Caco-2 (cell line): ENCODE measurements around the gene KIF20B. TPM values are rescaled to one million over a fixed set of nuclear protein-coding genes. Genes with fewer than 3 reads are reported as not detected.

Experiments
- BruUV-seq: library from RNA; stranded (reverse); fragments of 400-500 nt; replicated peaks from 2 replicates; lab custom pipeline; 2021; lab: Mats Ljungman, UMichigan
- CTCF ChIA-PET: fragments of 300-600 bp; sonication (Branson Sonifier 250); formaldehyde crosslinking; loops from one replicate; lab custom pipeline; 2022; ENCODE audit warnings: antibody characterized with exemption; lab: Charles Lee
- POLR2A ChIA-PET: fragments of 300-600 bp; sonication (Branson Sonifier 250); formaldehyde crosslinking; loops from one replicate; lab custom pipeline; 2022; ENCODE audit warnings: antibody characterized with exemption; lab: Charles Lee
- DNase-seq, 2 experiments: peaks; one replicate each; pipeline versions ENCODE4 v3.0.0 to v3.0.0-alpha.2; 2020 to 2022
- H3K27me3 ChIP-seq: replicated peaks from 2 replicates; pipeline ENCODE4 v1.6.0; 2011; ENCODE audit warnings: low read length; ENCODE audit not compliant: control insufficient read depth, insufficient read depth
- H3K36me3 ChIP-seq: 2 replicates; pipeline ENCODE4 v1.5.1; 2011; ENCODE audit warnings: low read length; ENCODE audit not compliant: control insufficient read depth, insufficient read depth
- H3K4me1 ChIP-seq: fragments of 250-450 bp; sonication (Bioruptor Pico); 2 replicates; pipeline ENCODE4 v1.5.1; 2020; ENCODE audit warnings: mild to moderate bottlenecking
- H3K4me3 ChIP-seq: 2 replicates; pipeline ENCODE4 v1.5.1; 2011; ENCODE audit warnings: low read depth, mild to moderate bottlenecking, control low read depth, low read length
- H3K9me3 ChIP-seq: fragments of 250-450 bp; sonication (Bioruptor Pico); 2 replicates; pipeline ENCODE4 v1.5.1; 2020; ENCODE audit warnings: mild to moderate bottlenecking, moderate library complexity
- H3K27ac Mint-ChIP-seq: one replicate; pipeline ENCODE4 v1.8.0; 2022; ENCODE audit warnings: mixed read lengths; ENCODE audit not compliant: unreplicated experiment
- H3K27me3 Mint-ChIP-seq: one replicate; pipeline ENCODE4 v1.8.0; 2022; ENCODE audit warnings: mixed read lengths; ENCODE audit not compliant: insufficient read depth, unreplicated experiment
- H3K36me3 Mint-ChIP-seq: one replicate; pipeline ENCODE4 v1.8.0; 2022; ENCODE audit warnings: mild to moderate bottlenecking, mixed read lengths; ENCODE audit not compliant: insufficient read depth, unreplicated experiment
- H3K4me1 Mint-ChIP-seq: one replicate; pipeline ENCODE4 v1.8.0; 2022; ENCODE audit warnings: low read depth, mixed read lengths; ENCODE audit not compliant: unreplicated experiment
- H3K4me3 Mint-ChIP-seq: one replicate; pipeline ENCODE4 v1.8.0; 2022; ENCODE audit warnings: mild to moderate bottlenecking, moderate library complexity, mixed read lengths; ENCODE audit not compliant: unreplicated experiment
- H3K9me3 Mint-ChIP-seq: one replicate; pipeline ENCODE4 v1.8.0; 2022; ENCODE audit warnings: mixed read lengths; ENCODE audit not compliant: unreplicated experiment
- CTCF ChIP-seq, 2 experiments: fragments of 200-600 bp in 1 of 2; IDR thresholded peaks; 1 replicate in 1 of 2; 2 replicates in 1 of 2; pipeline versions ENCODE4 v1.5.1 to v1.8.0; 2011 to 2022; ENCODE audit warnings: antibody characterized with exemption in 1 of 2, control low read depth in 1 of 2, inconsistent platforms in 1 of 2, low read depth in 1 of 2, low read length in 1 of 2, mild to moderate bottlenecking in 1 of 2, moderate library complexity in 1 of 2; ENCODE audit not compliant: insufficient read depth in 1 of 2, severe bottlenecking in 1 of 2, unreplicated experiment in 1 of 2
- intact Hi-C: fragments of 100-400 bp; cut with micrococcal nuclease; formaldehyde crosslinking; loops from one replicate; pipeline ENCODE4 v1.10.0; 2022; ENCODE audit not compliant: unreplicated experiment
- total RNA-seq: library from RNA; stranded (reverse); gene quantifications from 2 replicates; pipeline ENCODE4 v1.2.3, GENCODE V29; 2022

Gene KIF20B
- total RNA-seq, 1 experiment from 2014 or later: 43.9 TPM

- H3K4me3 ChIP-seq: no peak overlapping the region
- H3K36me3 ChIP-seq: no peaks in the 10 kb centered on the region
- BruUV-seq: no TSS peak
- peaks cover 1% of the 10 kb centered on the region for H3K4me1 ChIP-seq
- Mint-ChIP-seq H3K4me3 (no peak overlapping the region), H3K36me3 (no peaks in the 10 kb centered on the region), H3K9me3 (no peaks in the 10 kb centered on the region), H3K27me3 (peaks cover 3% of the 10 kb centered on the region), H3K4me1 (peaks cover 2% of the 10 kb centered on the region), H3K27ac (no peak overlapping the region)
- no peak for TF ChIP-seq CTCF (IDR thresholded peaks at IDR 0.05; ENCODE audit: insufficient read depth in 1 of 2, low read depth in 1 of 2, low read length in 1 of 2, severe bottlenecking in 1 of 2, unreplicated experiment in 1 of 2)
- H3K9me3 ChIP-seq: no peaks in the 10 kb centered on the region
- intact Hi-C loops: no loop called here
- CTCF ChIA-PET: no interaction called here
- POLR2A ChIA-PET: no interaction called here
- no peaks in the 10 kb centered on the region for H3K27me3 ChIP-seq
- DNase-seq: no peak
These were observed 11.4 kb upstream of the KIF20B start for GRCh38 chr10:89690027-89690426.

GRCh38 chr10:89692416-89692815 lies 9.0 kb upstream of the KIF20B start:
- DNase-seq: no peak
- Histone ChIP-seq H3K27me3 (no peaks in the 10 kb centered on the region), H3K4me3 (no peak overlapping the region), H3K4me1 (peaks cover 13% of the 10 kb centered on the region), H3K36me3 (no peaks in the 10 kb centered on the region), H3K9me3 (no peaks in the 10 kb centered on the region)
- no peaks in the 10 kb centered on the region for H3K9me3 Mint-ChIP-seq
- ChIA-PET POLR2A (no interaction called here), CTCF (no interaction called here)
- BruUV-seq: no TSS peak
- TF ChIP-seq CTCF (IDR thresholded peaks at IDR 0.05; ENCODE audit: insufficient read depth in 1 of 2, low read depth in 1 of 2, low read length in 1 of 2, severe bottlenecking in 1 of 2, unreplicated experiment in 1 of 2): no peak
- H3K27ac Mint-ChIP-seq: no peak overlapping the region
- H3K4me1 Mint-ChIP-seq: peaks cover 12% of the 10 kb centered on the region
- no peaks in the 10 kb centered on the region for H3K27me3 Mint-ChIP-seq
- intact Hi-C loops: no loop called here
- H3K4me3 Mint-ChIP-seq: no peak overlapping the region
- H3K36me3 Mint-ChIP-seq: no peaks in the 10 kb centered on the region

GRCh38 chr10:89693176-89693575 lies 8.2 kb upstream of the KIF20B start:
- no TSS peak for BruUV-seq
- intact Hi-C loops: no loop called here
- no peaks in the 10 kb centered on the region for H3K27me3 ChIP-seq
- H3K36me3 ChIP-seq: no peaks in the 10 kb centered on the region
- Mint-ChIP-seq H3K36me3 (no peaks in the 10 kb centered on the region), H3K4me1 (peaks cover 20% of the 10 kb centered on the region), H3K9me3 (no peaks in the 10 kb centered on the region), H3K27ac (no peak overlapping the region), H3K4me3 (no peak overlapping the region), H3K27me3 (no peaks in the 10 kb centered on the region)
- ChIA-PET CTCF (no interaction called here), POLR2A (interaction anchor here (1.5 kb wide), 1 partner anchor 49 kb away, joined by 6 read pairs; no protein-coding TSS in a partner anchor)
- peaks cover 13% of the 10 kb centered on the region for H3K4me1 ChIP-seq
- DNase-seq: no peak
- H3K9me3 ChIP-seq: no peaks in the 10 kb centered on the region
- H3K4me3 ChIP-seq: no peak overlapping the region
- no peak for TF ChIP-seq CTCF (IDR thresholded peaks at IDR 0.05; ENCODE audit: insufficient read depth in 1 of 2, low read depth in 1 of 2, low read length in 1 of 2, severe bottlenecking in 1 of 2, unreplicated experiment in 1 of 2)
